BLaER1 treated with 17β-estradiol and CSF1 and Interleukin-3, amounts not matched to agents 10 nM and 100 nM (cell line): ENCODE measurements around the gene MYO1D.

ENCODE experiments used
- H3K27ac ChIP-seq, 11 experiments: shearing (Covaris generic); formaldehyde crosslinking; 2 replicates each; pipeline ENCODE4 v1.8.1; 2022
- H3K27me3 ChIP-seq, 11 experiments: shearing (Covaris generic); formaldehyde crosslinking; 2 replicates each; pipeline ENCODE4 v1.8.1; 2022
- H3K36me3 ChIP-seq, 11 experiments: shearing (Covaris generic); formaldehyde crosslinking; 2 replicates each; pipeline ENCODE4 v1.8.1; 2022
- H3K4me1 ChIP-seq, 10 experiments: shearing (Covaris generic); formaldehyde crosslinking; 2 replicates each; pipeline ENCODE4 v1.8.1; 2022
- H3K4me2 ChIP-seq, 11 experiments: shearing (Covaris generic); formaldehyde crosslinking; 2 replicates each; pipeline ENCODE4 v1.8.1; 2022
- H3K4me3 ChIP-seq, 10 experiments: shearing (Covaris generic); formaldehyde crosslinking; 2 replicates each; pipeline ENCODE4 v1.8.1; 2022
- H3K9ac ChIP-seq, 11 experiments: shearing (Covaris generic); formaldehyde crosslinking; 2 replicates each; pipeline ENCODE4 v1.8.1; 2022
- H3K9me3 ChIP-seq, 11 experiments: shearing (Covaris generic); formaldehyde crosslinking; replicated peaks in 1 of 11; 2 replicates each; pipeline ENCODE4 v1.8.1; 2022
- H4K20me1 ChIP-seq, 11 experiments: shearing (Covaris generic); formaldehyde crosslinking; 2 replicates each; pipeline ENCODE4 v1.8.1; 2022
- Cebpa-rat ChIP-seq, 11 experiments: shearing (Covaris generic); IDR thresholded peaks; 2 replicates each; pipeline ENCODE4 v1.8.1; 2022

MYO1D gene

DNA sequence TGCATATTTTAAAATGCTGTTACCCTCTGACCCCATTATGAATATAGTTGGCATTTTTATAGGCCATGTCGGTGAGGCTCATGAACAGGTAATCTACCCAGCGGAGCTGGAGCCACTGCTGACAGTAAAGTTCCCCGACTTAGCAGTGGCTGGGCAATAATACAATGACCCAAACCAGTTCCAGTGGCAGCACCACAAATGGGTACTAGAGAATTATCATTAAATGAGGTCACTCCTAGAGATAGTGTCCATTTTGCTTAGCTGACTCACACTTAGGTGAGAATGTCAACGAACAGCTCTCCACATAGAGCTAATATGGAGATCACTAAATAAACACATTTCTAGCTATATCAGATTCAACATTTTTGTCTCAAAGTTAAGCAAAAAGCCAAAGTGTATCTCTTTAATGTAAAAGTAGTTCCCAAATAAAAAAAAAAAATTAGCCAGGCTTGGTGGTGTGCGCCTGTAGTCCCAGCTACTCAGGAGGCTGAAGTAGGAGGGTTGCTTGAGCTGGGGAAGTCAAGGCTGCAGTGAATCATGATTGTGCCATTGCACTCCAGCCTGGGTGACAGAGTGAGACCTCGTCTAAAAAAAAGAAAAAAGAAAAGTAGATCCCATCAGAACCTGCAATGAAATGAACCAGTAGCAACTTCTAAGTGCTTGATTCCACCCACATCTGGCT, 7.4 kb downstream of the MYO1D start:
- Histone ChIP-seq H3K27ac (no peak overlapping the region), H3K36me3 (no peaks in the 10 kb centered on the region), H3K27me3 (no peaks in the 10 kb centered on the region), H3K4me3 (no peak overlapping the region), H3K9me3 (no peaks in the 10 kb centered on the region), H4K20me1 (peaks cover 0 to 30% (median 0%) of the 10 kb centered on the region in 11 experiments; a peak in 4 of 22 replicates), H3K9ac (no peak overlapping the region), H3K4me1 (peaks cover 14 to 21% (median 18%) of the 10 kb centered on the region in 10 experiments), H3K4me2 (no peak overlapping the region)
- TF ChIP-seq Cebpa-rat (IDR thresholded peaks at IDR 0.05): no peak

DNA sequence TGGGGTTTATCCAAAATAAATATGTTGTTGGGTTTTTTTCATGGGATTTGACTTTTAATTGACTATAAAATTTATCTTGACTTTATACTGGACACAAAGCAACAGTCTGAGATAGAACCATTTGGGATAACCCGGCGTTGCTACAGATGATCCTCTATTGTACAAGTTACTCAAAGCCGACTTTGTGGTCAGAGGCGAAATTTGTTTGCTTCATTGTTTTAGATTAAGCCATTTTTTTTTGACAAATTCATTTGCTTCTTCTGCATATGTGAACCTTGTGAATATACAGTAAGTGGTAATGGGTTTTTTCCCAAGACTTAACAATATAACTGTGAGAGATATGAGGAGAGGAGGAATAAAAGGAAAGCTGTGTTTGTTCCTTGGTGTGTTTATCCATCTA, 11.8 kb downstream of the MYO1D start:
- no peak overlapping the region for H3K27ac ChIP-seq
- H3K4me3 ChIP-seq: no peak overlapping the region
- no peak overlapping the region for H3K9ac ChIP-seq
- H3K27me3 ChIP-seq: no peaks in the 10 kb centered on the region
- H3K36me3 ChIP-seq: no peaks in the 10 kb centered on the region
- H3K9me3 ChIP-seq: no peaks in the 10 kb centered on the region
- H3K4me2 ChIP-seq: no peak overlapping the region
- no peak for TF ChIP-seq Cebpa-rat (IDR thresholded peaks at IDR 0.05)
- peaks cover 0 to 5% (median 0%) of the 10 kb centered on the region in 11 experiments; a peak in 1 of 22 replicates for H4K20me1 ChIP-seq
- H3K4me1 ChIP-seq: no peaks in the 10 kb centered on the region

DNA sequence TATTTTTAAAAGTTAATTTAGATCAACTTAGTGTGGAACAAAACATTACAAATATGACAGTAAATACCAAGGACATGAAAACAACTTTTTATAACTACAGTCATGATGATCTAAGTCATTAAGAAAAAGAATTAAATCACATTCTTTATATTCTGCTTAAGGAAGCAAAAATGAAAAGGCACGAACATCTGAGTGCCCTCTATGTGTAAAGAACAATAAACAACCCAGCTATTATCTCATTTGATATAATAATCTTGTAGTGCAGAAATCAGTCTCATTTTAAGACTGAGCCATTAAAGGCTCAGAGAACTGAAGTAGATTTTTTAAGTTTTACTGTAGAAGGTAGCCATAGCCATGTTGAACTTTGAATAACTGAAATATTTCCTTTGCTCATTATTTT, 13.4 kb downstream of the MYO1D start:
- no peak overlapping the region for H3K9ac ChIP-seq

DNA sequence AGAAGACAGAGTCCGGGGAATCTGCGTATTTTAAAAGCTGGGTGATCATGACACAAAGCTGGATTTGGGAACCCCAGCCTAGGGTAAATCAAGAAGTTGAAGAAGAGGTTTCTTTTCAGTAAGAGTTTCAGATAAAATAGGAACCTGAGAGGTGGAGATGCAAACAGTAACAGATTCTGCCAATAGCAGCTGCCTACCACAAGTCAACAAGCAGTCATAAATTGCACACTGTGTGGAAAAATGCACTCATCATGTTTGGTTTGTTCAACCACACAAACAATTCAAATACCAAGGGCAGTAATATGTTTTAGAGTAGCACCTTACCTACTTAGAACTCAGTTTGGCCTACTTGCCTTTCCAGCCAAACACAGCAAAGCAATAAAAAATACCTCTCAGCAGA, 14.0 kb downstream of the MYO1D start:
- Histone ChIP-seq H3K4me1 (no peaks in the 10 kb centered on the region), H3K36me3 (no peaks in the 10 kb centered on the region), H3K9ac (no peak overlapping the region), H4K20me1 (no peaks in the 10 kb centered on the region), H3K4me3 (no peak overlapping the region), H3K27ac (no peak overlapping the region), H3K27me3 (no peaks in the 10 kb centered on the region), H3K4me2 (no peak overlapping the region), H3K9me3 (no peaks in the 10 kb centered on the region)
- no peak for TF ChIP-seq Cebpa-rat (IDR thresholded peaks at IDR 0.05)

More for the DNA sequence above, 13.4 kb downstream of the MYO1D start:
- no peak overlapping the region for H3K27ac ChIP-seq
- H3K4me1 ChIP-seq: no peaks in the 10 kb centered on the region
- no peaks in the 10 kb centered on the region for H4K20me1 ChIP-seq
- no peaks in the 10 kb centered on the region for H3K27me3 ChIP-seq
- no peaks in the 10 kb centered on the region for H3K36me3 ChIP-seq
- H3K9me3 ChIP-seq: no peaks in the 10 kb centered on the region
- no peak overlapping the region for H3K4me2 ChIP-seq
- H3K4me3 ChIP-seq: no peak overlapping the region
- no peak for TF ChIP-seq Cebpa-rat (IDR thresholded peaks at IDR 0.05)

DNA sequence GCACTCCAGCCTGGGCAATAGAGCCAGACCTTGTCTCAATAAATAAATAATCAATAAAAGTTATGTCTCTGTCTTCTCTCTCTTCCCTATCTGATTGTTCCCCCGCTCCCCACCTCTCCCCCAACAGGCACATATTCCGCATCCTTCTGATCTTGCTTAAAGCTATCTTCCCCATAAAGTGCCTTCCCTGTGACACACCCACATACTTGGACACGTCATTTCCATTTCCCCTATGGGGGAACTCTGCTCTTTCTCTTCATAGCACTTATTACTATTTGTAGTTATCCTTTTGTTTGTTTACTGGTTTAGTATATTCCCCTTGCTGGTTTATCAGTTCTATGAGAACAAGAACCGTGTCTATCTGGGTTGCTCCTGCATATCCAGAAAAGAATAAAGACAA, 14.9 kb downstream of the MYO1D start:
- no peaks in the 10 kb centered on the region for H3K27me3 ChIP-seq
- H3K9ac ChIP-seq: no peak overlapping the region
- no peaks in the 10 kb centered on the region for H3K4me1 ChIP-seq
- no peak overlapping the region for H3K27ac ChIP-seq
- H3K36me3 ChIP-seq: no peaks in the 10 kb centered on the region
- no peaks in the 10 kb centered on the region for H3K9me3 ChIP-seq
- no peaks in the 10 kb centered on the region for H4K20me1 ChIP-seq
- no peak overlapping the region for H3K4me3 ChIP-seq
- no peak for TF ChIP-seq Cebpa-rat (IDR thresholded peaks at IDR 0.05)
- no peak overlapping the region for H3K4me2 ChIP-seq

DNA sequence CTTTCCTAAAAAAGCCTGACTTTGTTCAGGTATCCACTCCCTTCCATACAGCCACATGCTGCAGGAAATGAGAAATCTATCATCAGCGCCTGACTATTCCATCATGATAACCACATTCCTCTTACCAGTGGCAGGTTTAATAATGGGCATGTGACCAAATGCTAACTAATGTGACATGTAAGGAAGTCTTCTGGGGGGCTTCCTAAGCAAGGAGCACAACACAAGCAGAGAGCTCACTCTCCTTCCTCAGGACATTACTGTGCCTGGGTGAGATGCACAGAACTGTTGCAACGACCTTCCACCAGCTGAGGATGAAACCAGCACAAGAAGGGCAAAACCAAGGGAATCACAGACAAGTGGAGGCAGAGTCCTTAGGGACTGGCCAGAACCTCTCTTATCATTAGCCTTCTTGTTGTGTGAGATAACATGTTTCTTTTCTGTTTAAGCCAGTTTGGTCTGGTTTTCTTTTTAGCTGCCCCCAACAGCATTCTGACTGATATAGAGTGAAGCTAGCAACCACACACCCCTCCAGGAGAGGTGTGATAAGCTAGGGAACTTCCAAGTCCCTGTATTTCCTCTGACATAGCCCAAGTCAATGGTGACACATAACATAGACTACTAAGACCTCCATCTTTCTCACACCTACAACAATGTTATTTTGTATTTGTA, 16.9 kb downstream of the MYO1D start:
- H3K36me3 ChIP-seq: no peaks in the 10 kb centered on the region
- H3K9me3 ChIP-seq: no peaks in the 10 kb centered on the region
- no peaks in the 10 kb centered on the region for H4K20me1 ChIP-seq
- H3K4me2 ChIP-seq: no peak overlapping the region
- H3K4me3 ChIP-seq: no peak overlapping the region
- H3K27ac ChIP-seq: no peak overlapping the region
- TF ChIP-seq Cebpa-rat (IDR thresholded peaks at IDR 0.05): no peak
- H3K4me1 ChIP-seq: no peaks in the 10 kb centered on the region
- no peak overlapping the region for H3K9ac ChIP-seq
- no peaks in the 10 kb centered on the region for H3K27me3 ChIP-seq

DNA sequence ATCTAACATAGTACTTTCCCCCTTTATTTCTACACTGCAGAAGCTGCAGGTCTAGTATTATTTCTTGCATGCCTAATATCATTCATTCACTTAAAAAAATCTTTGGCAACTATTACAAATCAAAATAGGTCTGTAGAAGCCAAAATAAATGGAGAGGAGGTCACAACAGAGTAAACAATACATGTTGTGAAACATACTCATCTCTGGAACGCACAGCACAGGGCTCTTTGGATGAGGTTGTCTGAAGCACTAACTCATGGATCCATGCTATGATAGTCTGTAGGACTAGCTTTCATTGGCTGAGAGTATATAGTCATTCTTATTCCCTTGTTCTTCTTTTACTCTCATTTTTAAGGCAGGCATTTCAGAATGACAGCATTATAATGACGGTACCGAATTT, 21.3 kb downstream of the MYO1D start:
- no peaks in the 10 kb centered on the region for H3K4me1 ChIP-seq
- TF ChIP-seq Cebpa-rat (IDR thresholded peaks at IDR 0.05): no peak

DNA sequence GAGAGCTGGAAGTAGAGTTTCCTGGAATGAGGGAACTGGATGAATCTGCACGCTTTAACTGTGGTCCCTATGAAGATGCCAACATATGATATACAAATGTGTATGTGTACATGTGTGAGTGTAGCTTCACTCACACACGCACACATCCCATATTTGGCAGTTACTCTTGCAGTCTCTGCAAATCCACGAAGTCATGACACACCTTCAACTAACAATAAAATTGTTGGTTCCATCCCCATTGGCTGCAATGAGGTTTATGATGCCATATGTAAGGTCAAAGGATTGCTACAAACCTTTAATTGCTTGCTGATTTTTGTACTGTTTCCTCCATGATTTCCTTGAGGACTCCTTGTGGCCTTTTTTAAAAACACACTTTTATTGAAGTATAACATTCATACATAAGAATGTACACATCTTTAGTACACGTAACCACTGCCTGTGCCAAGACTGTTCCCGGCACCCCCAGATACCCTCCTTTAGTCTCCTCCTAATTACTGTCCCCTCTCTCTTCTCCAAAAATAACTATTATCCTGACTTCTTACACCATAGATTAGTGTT, 22.0 kb downstream of the MYO1D start:
- no peaks in the 10 kb centered on the region for H3K4me1 ChIP-seq
- H3K27ac ChIP-seq: no peak overlapping the region
- no peak for TF ChIP-seq Cebpa-rat (IDR thresholded peaks at IDR 0.05)
- no peaks in the 10 kb centered on the region for H3K36me3 ChIP-seq
- H4K20me1 ChIP-seq: no peaks in the 10 kb centered on the region
- no peaks in the 10 kb centered on the region for H3K9me3 ChIP-seq
- no peaks in the 10 kb centered on the region for H3K27me3 ChIP-seq
- no peak overlapping the region for H3K4me3 ChIP-seq
- no peak overlapping the region for H3K4me2 ChIP-seq
- H3K9ac ChIP-seq: no peak overlapping the region

More for the DNA sequence above, 21.3 kb downstream of the MYO1D start:
- Histone ChIP-seq H3K27me3 (no peaks in the 10 kb centered on the region), H3K36me3 (no peaks in the 10 kb centered on the region), H3K9me3 (no peaks in the 10 kb centered on the region), H4K20me1 (no peaks in the 10 kb centered on the region), H3K27ac (no peak overlapping the region), H3K9ac (no peak overlapping the region), H3K4me3 (no peak overlapping the region), H3K4me2 (no peak overlapping the region)

DNA sequence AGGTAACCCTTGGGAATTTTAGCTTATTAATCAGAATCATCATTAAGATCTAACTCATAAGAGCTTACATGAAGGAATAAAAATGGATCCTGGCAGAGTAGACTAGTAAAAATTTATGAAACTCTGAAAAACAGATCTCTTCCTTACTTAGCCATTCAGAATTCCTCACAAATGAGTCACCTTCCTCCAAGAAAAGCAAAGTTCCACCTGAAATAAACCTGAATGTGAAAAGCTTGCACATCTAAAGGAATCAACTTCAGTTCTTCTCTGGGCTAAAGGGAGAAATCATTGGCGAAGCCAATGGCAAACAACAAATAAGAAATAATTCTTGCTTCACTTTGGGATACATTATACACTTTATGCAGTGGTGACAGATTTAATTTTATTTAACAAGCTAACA, 22.7 kb downstream of the MYO1D start:
- H3K27me3 ChIP-seq: no peaks in the 10 kb centered on the region
- no peak overlapping the region for H3K4me2 ChIP-seq
- no peak overlapping the region for H3K4me3 ChIP-seq
- H3K9me3 ChIP-seq: no peaks in the 10 kb centered on the region
- no peak overlapping the region for H3K27ac ChIP-seq
- no peak for TF ChIP-seq Cebpa-rat (IDR thresholded peaks at IDR 0.05)
- H4K20me1 ChIP-seq: no peaks in the 10 kb centered on the region
- no peaks in the 10 kb centered on the region for H3K4me1 ChIP-seq
- H3K36me3 ChIP-seq: no peaks in the 10 kb centered on the region
- no peak overlapping the region for H3K9ac ChIP-seq

DNA sequence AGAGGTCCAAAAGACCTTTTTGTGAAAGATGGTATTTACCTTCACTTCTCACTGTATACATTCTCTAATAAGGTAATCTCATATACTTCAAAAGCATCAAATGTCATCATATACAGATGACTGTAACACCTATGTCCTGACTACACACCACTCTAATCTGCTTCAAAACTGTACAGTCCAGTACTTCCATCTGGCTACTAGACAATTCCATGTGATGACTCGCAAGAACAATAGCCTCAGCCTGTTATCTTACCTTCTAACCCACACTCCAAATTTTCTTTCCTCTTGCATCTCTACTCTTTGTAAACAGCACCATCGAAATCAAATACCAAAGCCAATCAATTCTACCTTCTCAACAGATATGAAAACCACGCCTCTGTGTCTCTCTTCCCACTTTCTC, 24.1 kb downstream of the MYO1D start:
- Histone ChIP-seq H4K20me1 (no peaks in the 10 kb centered on the region), H3K9me3 (no peaks in the 10 kb centered on the region), H3K27ac (no peak overlapping the region), H3K36me3 (no peaks in the 10 kb centered on the region), H3K4me1 (no peaks in the 10 kb centered on the region), H3K27me3 (no peaks in the 10 kb centered on the region), H3K4me2 (no peak overlapping the region), H3K4me3 (no peak overlapping the region), H3K9ac (no peak overlapping the region)
- no peak for TF ChIP-seq Cebpa-rat (IDR thresholded peaks at IDR 0.05)
